OCI-LY7 (cell line): ENCODE data around the gene DMGDH. TPM values are rescaled to one million over a fixed set of nuclear protein-coding genes. Genes with fewer than 3 reads are reported as not detected.

Experiments
- BruUV-seq: library from RNA; stranded (reverse); fragments of 400-500 nt; replicated peaks from 2 replicates; lab custom pipeline; 2021; lab: Mats Ljungman, UMichigan
- CTCF ChIA-PET: fragments of 300-600 bp; sonication (Branson Sonifier 250); formaldehyde crosslinking; loops from one replicate; lab custom pipeline; 2022; ENCODE audit warnings: antibody characterized with exemption; ENCODE audit not compliant: unreplicated experiment; lab: Charles Lee
- POLR2A ChIA-PET: fragments of 300-600 bp; sonication (Branson Sonifier 250); formaldehyde crosslinking; loops from one replicate; lab custom pipeline; 2022; ENCODE audit warnings: antibody characterized with exemption; lab: Charles Lee
- DNase-seq: peaks from one replicate; pipeline ENCODE4 v3.0.0-alpha.2; 2015; ENCODE audit warnings: low spot score
- H2AFZ ChIP-seq: fragments of 200-600 bp; sonication (generic), shearing (Covaris generic); 2 replicates; pipeline ENCODE4 v1.6.1; 2014; ENCODE audit warnings: mild to moderate bottlenecking, antibody characterized with exemption, low read length, moderate library complexity
- H3K27ac ChIP-seq: fragments of 200-600 bp; sonication (generic); 2 replicates; pipeline ENCODE4 v1.5.1; 2014; ENCODE audit warnings: mixed run types, low read depth, mild to moderate bottlenecking, moderate library complexity, low read length, inconsistent platforms; ENCODE audit not compliant: poor library complexity, severe bottlenecking
- H3K36me3 ChIP-seq: fragments of 200-600 bp; sonication (generic); 2 replicates; pipeline ENCODE4 v1.6.1; 2014; ENCODE audit warnings: mild to moderate bottlenecking, antibody characterized with exemption, low read length, moderate library complexity, mixed read lengths; ENCODE audit not compliant: insufficient read depth
- H3K4me1 ChIP-seq: fragments of 200-600 bp; sonication (generic); 2 replicates; pipeline ENCODE4 v1.5.1; 2014; ENCODE audit warnings: mild to moderate bottlenecking, low read length; ENCODE audit not compliant: insufficient read depth, poor library complexity, severe bottlenecking
- H3K4me2 ChIP-seq: fragments of 200-600 bp; sonication (generic); 2 replicates; pipeline ENCODE4 v1.6.1; 2014; ENCODE audit warnings: mild to moderate bottlenecking, low read length
- H3K4me3 ChIP-seq: fragments of 200-600 bp; sonication (generic); 2 replicates; pipeline ENCODE4 v1.5.1; 2014; ENCODE audit warnings: mild to moderate bottlenecking, low read depth, low read length; ENCODE audit not compliant: poor library complexity, severe bottlenecking
- H3K79me2 ChIP-seq: fragments of 200-600 bp; sonication (generic); 2 replicates; pipeline ENCODE4 v1.6.1; 2016; ENCODE audit warnings: low read depth, mild to moderate bottlenecking, low read length, moderate library complexity, mixed read lengths; ENCODE audit not compliant: insufficient read depth
- H3K9me2 ChIP-seq: fragments of 200-600 bp; sonication (generic); 2 replicates; pipeline ENCODE4 v1.6.1; 2016; ENCODE audit warnings: mild to moderate bottlenecking, low read length, mixed read lengths; ENCODE audit not compliant: insufficient read depth
- H3K9me3 ChIP-seq: fragments of 200-600 bp; sonication (generic); 2 replicates; pipeline ENCODE4 v1.6.1; 2014; ENCODE audit warnings: mild to moderate bottlenecking, mixed run types, low read length, mixed read lengths
- H4K20me1 ChIP-seq: fragments of 200-600 bp; sonication (generic); 2 replicates; pipeline ENCODE4 v1.6.1; 2014; ENCODE audit warnings: mild to moderate bottlenecking, antibody characterized with exemption, low read length, moderate library complexity, mixed read lengths; ENCODE audit not compliant: insufficient read depth
- CTCF ChIP-seq: fragments of 200-600 bp; sonication (generic); conservative IDR thresholded peaks from 2 replicates; pipeline ENCODE4 v1.5.1; 2014; ENCODE audit warnings: mild to moderate bottlenecking, antibody characterized with exemption, low read length, moderate library complexity, mixed read lengths
- EZH2phosphoT487 ChIP-seq: fragments of 200-600 bp; sonication (generic); IDR thresholded peaks from 2 replicates; pipeline ENCODE4 v1.6.1; 2018; ENCODE audit warnings: low read depth, borderline replicate concordance, mild to moderate bottlenecking, mixed run types, antibody characterized with exemption, low read length, moderate library complexity, mixed read lengths
- intact Hi-C: fragments of 100-400 bp; cut with micrococcal nuclease; formaldehyde crosslinking; loops from one replicate; pipeline ENCODE4 v1.10.0; 2022; ENCODE audit not compliant: unreplicated experiment
- total RNA-seq, 2 experiments: library from RNA; depleted of rRNA in 1 of 2; stranded (reverse); fragments of >200 nt in 1 of 2; shearing (Covaris generic) in 1 of 2; gene quantifications; 2 replicates each; pipeline ENCODE4 v1.2.3, GENCODE V29; 2014 to 2022

The DMGDH gene
- total RNA-seq, 2 experiments from 2014 or later: 1.5 TPM; not detected in 1

GRCh38 chr5:78989080-78989479 lies 80.4 kb downstream of the DMGDH start:
- H3K79me2 ChIP-seq: peaks cover 2% of the 10 kb centered on the region; the same call in 1 of the 2 replicates
- H2AFZ ChIP-seq: no peak overlapping the region
- TF ChIP-seq EZH2phosphoT487: no peak
- no peak overlapping the region for H3K27ac ChIP-seq
- no peak overlapping the region for H3K4me3 ChIP-seq
- no peaks in the 10 kb centered on the region for H3K9me3 ChIP-seq
- no peaks in the 10 kb centered on the region for H3K36me3 ChIP-seq
- no TSS peak for BruUV-seq
- intact Hi-C loops: loop anchor here (10.0 kb wide), 1 partner anchor 344 kb away; the partner anchor contains the start of gene LHFPL2
- CTCF ChIA-PET: no interaction called here
- no peak overlapping the region for H3K4me2 ChIP-seq
- peaks cover 12% of the 10 kb centered on the region for H3K4me1 ChIP-seq
- no peak for DNase-seq
- H3K9me2 ChIP-seq: no peaks in the 10 kb centered on the region
- H4K20me1 ChIP-seq: no peaks in the 10 kb centered on the region
- POLR2A ChIA-PET: interaction anchor here (0.6 kb wide), 1 partner anchor 329 kb away, joined by 4 read pairs; no protein-coding TSS in a partner anchor

GRCh38 chr5:78985725-78986223 lies 83.7 kb downstream of the DMGDH start:
- H3K36me3 ChIP-seq: no peaks in the 10 kb centered on the region
- CTCF ChIA-PET: no interaction called here
- peak overlapping the region; percentile 88 for H3K27ac ChIP-seq
- TF ChIP-seq CTCF: no peak
- TF ChIP-seq EZH2phosphoT487: no peak
- no peaks in the 10 kb centered on the region for H3K9me3 ChIP-seq
- POLR2A ChIA-PET: interaction anchor here (0.5 to 1.7 kb wide), 6 partner anchors 9 to 1624 kb away, joined by 3 to 5 read pairs (median 4); no protein-coding TSS in a partner anchor
- peak overlapping the region; percentile 75 for H3K4me3 ChIP-seq
- DNase-seq: peak; percentile 80
- H2AFZ ChIP-seq: peak overlapping the region; percentile 84
- no peaks in the 10 kb centered on the region for H4K20me1 ChIP-seq
- intact Hi-C loops: loop anchor here (1.0 to 10.0 kb wide), 4 partner anchors 15 to 528 kb away; partner anchors contain the start of gene LHFPL2
- no peaks in the 10 kb centered on the region for H3K9me2 ChIP-seq
- H3K79me2 ChIP-seq: peaks cover 20% of the 10 kb centered on the region; the same call in 1 of the 2 replicates
- peak overlapping the region; percentile 80 for H3K4me2 ChIP-seq
- BruUV-seq: TSS peak; percentile 87
- peaks cover 35% of the 10 kb centered on the region for H3K4me1 ChIP-seq

- H3K9me3 ChIP-seq: no peaks in the 10 kb centered on the region
- ChIA-PET CTCF (interaction anchor here (0.6 kb wide), 1 partner anchor 78 kb away, joined by 5 read pairs; no protein-coding TSS in a partner anchor), POLR2A (interaction anchor here (0.5 to 1.7 kb wide), 10 partner anchors 9 to 1625 kb away, joined by 3 to 5 read pairs (median 3); no protein-coding TSS in a partner anchor)
- intact Hi-C loops: loop anchor here (1.0 to 10.0 kb wide), 3 partner anchors 264 to 528 kb away; partner anchors contain the start of gene LHFPL2
- peaks cover 35% of the 10 kb centered on the region for H3K4me1 ChIP-seq
- H3K4me3 ChIP-seq: peak within 1 kb of the TSS; percentile 75
- H2AFZ ChIP-seq: peak within 1 kb of the TSS; percentile 87
- BruUV-seq: no TSS peak
- DNase-seq: peak; percentile 84
- H3K36me3 ChIP-seq: no peaks in the 10 kb centered on the region
- no peaks in the 10 kb centered on the region for H4K20me1 ChIP-seq
- peaks cover 20% of the 10 kb centered on the region; the same call in 1 of the 2 replicates for H3K79me2 ChIP-seq
- peak within 1 kb of the TSS; percentile 87 for H3K4me2 ChIP-seq
- H3K9me2 ChIP-seq: no peaks in the 10 kb centered on the region
- TF ChIP-seq EZH2phosphoT487 (no peak), CTCF (0 out of 2 replicates have a peak, but pooled peaks have one; percentile 20)
- peak within 1 kb of the TSS; percentile 88 for H3K27ac ChIP-seq
Measured at GRCh38 chr5:78985116-78985724, 84.3 kb downstream of the DMGDH start, which contains the start of gene ARSB. Gene ARSB (minus strand): TSS chr5:78985310. CDS start chr5:78985248, 62 bp downstream.
